Activated gamma-delta T cell (primary cell): ENCODE results near the gene ZNF330.
A peak's percentile ranks its signal among the peaks of the same experiment; 100 is the strongest.
"Not testable (repeated sequence)": the region's sequence is repeated elsewhere in the genome, so short reads cannot be mapped to it uniquely, and the experiment has no call there.

Source experiments
- DNase-seq: peaks from one replicate; lab custom pipeline; 2025; lab: John Stamatoyannopoulos, UW
- total RNA-seq, 2 donors: gene quantifications; one replicate each; lab custom pipeline; 2026; lab: John Stamatoyannopoulos, UW

Gene ZNF330
- total RNA-seq = 34.6 to 41.2 reads per million in 2 donors

GRCh38 chr4:141220691-141221659 lies at the start of gene ZNF330:
Gene ZNF330, plus strand, starts transcription at chr4:141220895. Its CDS starts 1,477 bp downstream, at chr4:141222372.
- DNase-seq = peak; percentile 49

GRCh38 chr4:141174457-141174856 lies 46.2 kb upstream of the ZNF330 start:
- DNase-seq = no peak

GRCh38 chr4:141177171-141177570 lies 43.5 kb upstream of the ZNF330 start:
- no peak for DNase-seq

- no peak for DNase-seq
Observed at GRCh38 chr4:141179474-141180373, 41.0 kb upstream of the ZNF330 start.

GRCh38 chr4:141180991-141181761 lies 39.5 kb upstream of the ZNF330 start:
- DNase-seq = no peak

- DNase-seq = not testable (repeated sequence)
Observed at GRCh38 chr4:141183491-141183890, 37.2 kb upstream of the ZNF330 start.

GRCh38 chr4:141192564-141192963 lies 28.1 kb upstream of the ZNF330 start:
- DNase-seq = no peak

GRCh38 chr4:141193516-141194034 lies 27.1 kb upstream of the ZNF330 start:
- no peak for DNase-seq

GRCh38 chr4:141195095-141195707 lies 25.5 kb upstream of the ZNF330 start:
- no peak for DNase-seq

- no peak for DNase-seq
Observed at GRCh38 chr4:141196227-141196933, 24.3 kb upstream of the ZNF330 start.

- DNase-seq = no peak
Observed at GRCh38 chr4:141207961-141208360, 12.7 kb upstream of the ZNF330 start.

GRCh38 chr4:141210168-141210567 lies 10.5 kb upstream of the ZNF330 start:
- no peak for DNase-seq

GRCh38 chr4:141213550-141213991 lies 7.1 kb upstream of the ZNF330 start:
- DNase-seq = no peak

- DNase-seq = no peak
Observed at GRCh38 chr4:141215030-141215429, 5.7 kb upstream of the ZNF330 start.

GRCh38 chr4:141216002-141216761 lies 4.5 kb upstream of the ZNF330 start:
- DNase-seq = no peak

GRCh38 chr4:141220271-141220670 lies 424 bp upstream of the ZNF330 start:
- no peak for DNase-seq

- DNase-seq = no peak
Observed at GRCh38 chr4:141223418-141223817, 2.7 kb downstream of the ZNF330 start.

GRCh38 chr4:141227280-141227679 lies 6.6 kb downstream of the ZNF330 start:
- not testable (repeated sequence) for DNase-seq

- DNase-seq = no peak
Observed at GRCh38 chr4:141229408-141230101, 8.9 kb downstream of the ZNF330 start.
